ENCODE data around the gene TRAPPC3L.

TRAPPC3L gene

GRCh38 chr6:116556814-116557415 is 11.4 kb upstream of the TRAPPC3L start:
- DNase-seq: no peak

GRCh38 chr6:116556065-116556464 is 10.6 kb upstream of the TRAPPC3L start:
- no peak for DNase-seq

GRCh38 chr6:116553451-116553850 is 8.0 kb upstream of the TRAPPC3L start, which contains the start of gene CALHM4:
Gene CALHM4, plus strand, starts transcription at chr6:116553751. Its CDS starts 43 bp downstream, at chr6:116553794.
- no peak for DNase-seq

GRCh38 chr6:116550796-116551195 is 5.3 kb upstream of the TRAPPC3L start:
- no peak for DNase-seq

- no peak for DNase-seq
Observed at GRCh38 chr6:116547358-116547757, 1.9 kb upstream of the TRAPPC3L start.

GRCh38 chr6:116543149-116543548 is 2.3 kb downstream of the TRAPPC3L start:
- no peak for DNase-seq

GRCh38 chr6:116542426-116542825 is 3.1 kb downstream of the TRAPPC3L start:
- no peak for DNase-seq

- DNase-seq: peak; percentile 19
Observed at GRCh38 chr6:116536216-116536621, 9.3 kb downstream of the TRAPPC3L start.

GRCh38 chr6:116535109-116535508 is 10.4 kb downstream of the TRAPPC3L start:
- DNase-seq: no peak

- DNase-seq: no peak
Observed at GRCh38 chr6:116533233-116533957, 12.1 kb downstream of the TRAPPC3L start.

- DNase-seq: peak; percentile 33
Observed at GRCh38 chr6:116531675-116532570, 13.6 kb downstream of the TRAPPC3L start.

GRCh38 chr6:116530436-116530835 is 15.0 kb downstream of the TRAPPC3L start:
- no peak for DNase-seq

GRCh38 chr6:116529466-116530290 is 15.8 kb downstream of the TRAPPC3L start:
- no peak for DNase-seq

- no peak for DNase-seq
Observed at GRCh38 chr6:116528780-116529179, 16.7 kb downstream of the TRAPPC3L start.

- no peak for DNase-seq
Observed at GRCh38 chr6:116528133-116528532, 17.4 kb downstream of the TRAPPC3L start.

GRCh38 chr6:116524236-116524635 is 21.2 kb downstream of the TRAPPC3L start:
- no peak for DNase-seq

- no peak for DNase-seq
Observed at GRCh38 chr6:116522896-116523295, 22.6 kb downstream of the TRAPPC3L start.

- no peak for DNase-seq
Observed at GRCh38 chr6:116518621-116519368, 26.7 kb downstream of the TRAPPC3L start.

GRCh38 chr6:116515141-116515540 is 30.3 kb downstream of the TRAPPC3L start:
- no peak for DNase-seq

- DNase-seq: no peak
Observed at GRCh38 chr6:116514111-116514510, 31.4 kb downstream of the TRAPPC3L start.

- DNase-seq: no peak
Observed at GRCh38 chr6:116513224-116513875, 32.1 kb downstream of the TRAPPC3L start.

Data from T1000 (cell line).